ENCODE data around the gene ZCCHC3.
"Not testable (repeated sequence)": the region's sequence is repeated elsewhere in the genome, so short reads cannot be mapped to it uniquely, and the experiment has no call there.

The ZCCHC3 gene

GRCh38 chr20:313948-314347 is 16.6 kb downstream of the ZCCHC3 start:
- FAIRE-seq = no peak

- no peak for FAIRE-seq
Measured at GRCh38 chr20:316316-317068, 19.1 kb downstream of the ZCCHC3 start.

- no peak for FAIRE-seq
Measured at GRCh38 chr20:324177-325044, 27.0 kb downstream of the ZCCHC3 start.

GRCh38 chr20:325045-325888 is 27.9 kb downstream of the ZCCHC3 start, which contains the start of gene SOX12:
SOX12 (plus strand) TSS chr20:325552; CDS start chr20:325925, 373 bp downstream.
- peak; percentile 57 for FAIRE-seq

- no peak for FAIRE-seq
Measured at GRCh38 chr20:325889-326644, 28.7 kb downstream of the ZCCHC3 start.

- no peak for FAIRE-seq
Measured at GRCh38 chr20:326645-327185, 29.3 kb downstream of the ZCCHC3 start.

- FAIRE-seq = peak; percentile 87
Measured at GRCh38 chr20:327186-328026, 30.0 kb downstream of the ZCCHC3 start.

- no peak for FAIRE-seq
Measured at GRCh38 chr20:328027-328974, 30.9 kb downstream of the ZCCHC3 start.

- FAIRE-seq = no peak
Measured at GRCh38 chr20:328975-329695, 31.8 kb downstream of the ZCCHC3 start.

GRCh38 chr20:329851-330232 is 32.5 kb downstream of the ZCCHC3 start:
- FAIRE-seq = no peak

GRCh38 chr20:330233-331149 is 33.1 kb downstream of the ZCCHC3 start:
- peak; percentile 80 for FAIRE-seq

GRCh38 chr20:334578-334977 is 37.2 kb downstream of the ZCCHC3 start:
- FAIRE-seq = no peak

- not testable (repeated sequence) for FAIRE-seq
Measured at GRCh38 chr20:336040-336439, 38.7 kb downstream of the ZCCHC3 start.

GRCh38 chr20:341682-342081 is 44.3 kb downstream of the ZCCHC3 start:
- FAIRE-seq = no peak

GRCh38 chr20:343107-343506 is 45.7 kb downstream of the ZCCHC3 start:
- no peak for FAIRE-seq

GRCh38 chr20:346033-346639 is 48.8 kb downstream of the ZCCHC3 start:
- FAIRE-seq = no peak

- FAIRE-seq = peak; percentile 48
Measured at GRCh38 chr20:346640-347316, 49.4 kb downstream of the ZCCHC3 start, which contains the start of gene NRSN2. NRSN2 (plus strand) TSS chr20:347111; CDS start chr20:349644, 2,533 bp downstream.
